Testis (tissue), 2 donors: ENCODE data around the gene STAG1.

Experiments used
- CTCF ChIP-seq, 3 experiments: fragments of 450-650 bp in 2 of 3; fragments of 200-600 bp in 1 of 3; sonication (generic) in 1 of 3; IDR thresholded peaks; one replicate each; pipeline ENCODE4 v1.5.1; 2016 to 2019; ENCODE audit warnings: antibody characterized with exemption in 3 of 3, mild to moderate bottlenecking in 2 of 3, moderate library complexity in 1 of 3
- POLR2A ChIP-seq: fragments of 450-650 bp; IDR thresholded peaks from one replicate; pipeline ENCODE4 v1.6.1; 2017; ENCODE audit warnings: antibody characterized with exemption, mild to moderate bottlenecking, moderate library complexity

GRCh38 chr3:136412307-136412706 is 339.9 kb downstream of the STAG1 start:
- no peak for TF ChIP-seq POLR2A
- TF ChIP-seq CTCF (IDR thresholded peaks at IDR 0.05): no peak
